ENCODE measurements around the gene RBFOX2. TPM values are rescaled to one million over a fixed set of nuclear protein-coding genes. Genes with fewer than 3 reads are reported as not detected.

Gene RBFOX2
- total RNA-seq, 2 experiments from 2014 or later, result 6.6 to 7.1 TPM

- POLR2A ChIA-PET, result no interaction called here
- CTCF ChIA-PET, result no interaction called here
Measured at GRCh38 chr22:35986088-35986487, 42.5 kb downstream of the RBFOX2 start.

- ChIA-PET POLR2A (no interaction called here), CTCF (interaction anchor here (1.0 kb wide), 1 partner anchor 21 kb away, joined by 3 read pairs; no protein-coding TSS in a partner anchor)
Measured at GRCh38 chr22:35985371-35985770, 43.3 kb downstream of the RBFOX2 start.

- POLR2A ChIA-PET, result no interaction called here
Measured at GRCh38 chr22:35984183-35985175, 44.1 kb downstream of the RBFOX2 start.

GRCh38 chr22:35981900-35982299 is 46.7 kb downstream of the RBFOX2 start:
- ChIA-PET CTCF (no interaction called here), POLR2A (no interaction called here)

More at GRCh38 chr22:35984183-35985175, 44.1 kb downstream of the RBFOX2 start:
- CTCF ChIA-PET, result interaction anchor here (1.0 kb wide), 1 partner anchor 20 kb away, joined by 3 read pairs; no protein-coding TSS in a partner anchor

GRCh38 chr22:35978889-35979288 is 49.7 kb downstream of the RBFOX2 start:
- ChIA-PET POLR2A (no interaction called here), CTCF (interaction anchor here (0.6 kb wide), 1 partner anchor 43 kb away, joined by 5 read pairs; no protein-coding TSS in a partner anchor)

GRCh38 chr22:35978201-35978600 is 50.4 kb downstream of the RBFOX2 start:
- CTCF ChIA-PET, result no interaction called here
- POLR2A ChIA-PET, result no interaction called here

- ChIA-PET POLR2A (no interaction called here), CTCF (interaction anchor here (0.6 kb wide), 1 partner anchor 859 kb away, joined by 3 read pairs; no protein-coding TSS in a partner anchor)
Measured at GRCh38 chr22:35977136-35977535, 51.5 kb downstream of the RBFOX2 start.

GRCh38 chr22:35973388-35973787 is 55.2 kb downstream of the RBFOX2 start:
- ChIA-PET CTCF (no interaction called here), POLR2A (no interaction called here)

- CTCF ChIA-PET, result no interaction called here
Measured at GRCh38 chr22:35972559-35972958, 56.1 kb downstream of the RBFOX2 start.

GRCh38 chr22:35971456-35972119 is 57.0 kb downstream of the RBFOX2 start:
- CTCF ChIA-PET, result no interaction called here
- POLR2A ChIA-PET, result no interaction called here

More at GRCh38 chr22:35972559-35972958, 56.1 kb downstream of the RBFOX2 start:
- POLR2A ChIA-PET, result no interaction called here

GRCh38 chr22:35970616-35971455 is 57.8 kb downstream of the RBFOX2 start:
- ChIA-PET POLR2A (no interaction called here), CTCF (no interaction called here)

GRCh38 chr22:35967046-35967397 is 61.6 kb downstream of the RBFOX2 start:
- ChIA-PET CTCF (interaction anchor here (0.7 kb wide), 1 partner anchor 147 kb away, joined by 3 read pairs; no protein-coding TSS in a partner anchor), POLR2A (no interaction called here)

GRCh38 chr22:35966314-35967045 is 62.1 kb downstream of the RBFOX2 start:
- CTCF ChIA-PET, result interaction anchor here (1.7 kb wide), 1 partner anchor 99 kb away, joined by 4 read pairs; no protein-coding TSS in a partner anchor
- POLR2A ChIA-PET, result no interaction called here

- ChIA-PET POLR2A (no interaction called here), CTCF (no interaction called here)
Measured at GRCh38 chr22:35963237-35963810, 65.3 kb downstream of the RBFOX2 start.

GRCh38 chr22:35961480-35962295 is 66.9 kb downstream of the RBFOX2 start:
- ChIA-PET POLR2A (no interaction called here), CTCF (no interaction called here)

GRCh38 chr22:35960854-35961253 is 67.8 kb downstream of the RBFOX2 start:
- ChIA-PET POLR2A (no interaction called here), CTCF (no interaction called here)

GRCh38 chr22:35959121-35959800 is 69.4 kb downstream of the RBFOX2 start:
- POLR2A ChIA-PET, result no interaction called here
- CTCF ChIA-PET, result no interaction called here
